Astrocyte (in vitro differentiated cells and primary cell): ENCODE results near the gene DENND6A.

Experiments used
- CTCF ChIP-seq: IDR thresholded peaks from 2 replicates; pipeline ENCODE4 v1.5.1; 2011; ENCODE audit warnings: low read depth, mild to moderate bottlenecking, inconsistent platforms, low read length, moderate library complexity; ENCODE audit not compliant: insufficient read depth
- EZH2 ChIP-seq: IDR thresholded peaks from 2 replicates; pipeline ENCODE4 v1.6.1; 2012; ENCODE audit warnings: mild to moderate bottlenecking, low read length, inconsistent platforms; ENCODE audit not compliant: insufficient read depth

GRCh38 chr3:57709031-57709430, 16.2 kb upstream of the DENND6A start:
- TF ChIP-seq EZH2 (no peak), CTCF (no peak)
